Measurements from ENCODE around the gene HTR2A. TPM values are rescaled to one million over a fixed set of nuclear protein-coding genes. Genes with fewer than 3 reads are reported as not detected.

The HTR2A gene
- total RNA-seq, 1 donor from 2014 or later: not detected

GRCh38 chr13:46831588-46832194, 65.2 kb downstream of the HTR2A start:
- Mint-ChIP-seq H3K4me1 (ENCODE audit: low read depth, unreplicated experiment) (no peaks in the 10 kb centered on the region), H3K27ac (ENCODE audit: unreplicated experiment) (no peak overlapping the region), H3K27me3 (ENCODE audit: low read depth, unreplicated experiment) (no peaks in the 10 kb centered on the region), H3K4me3 (ENCODE audit: unreplicated experiment) (no peak overlapping the region), H3K36me3 (ENCODE audit: low read depth, unreplicated experiment) (no peaks in the 10 kb centered on the region), H3K9me3 (ENCODE audit: unreplicated experiment) (no peaks in the 10 kb centered on the region)
- H2AFZ ChIP-seq (ENCODE audit: low read depth, low read length): no peak overlapping the region
- H3K79me2 ChIP-seq (ENCODE audit: insufficient read depth, low read length): no peaks in the 10 kb centered on the region
- FAIRE-seq: peak; percentile 55
- no peak overlapping the region for H3K4me2 ChIP-seq (ENCODE audit: low read length)
- no peaks in the 10 kb centered on the region for H3K4me1 ChIP-seq (ENCODE audit: insufficient read depth, low read length)
- H3K4me3 ChIP-seq (ENCODE audit: insufficient read depth, low read depth, low read length): no peak overlapping the region
- no peaks in the 10 kb centered on the region for H3K27me3 ChIP-seq (ENCODE audit: insufficient read depth, low read length)
- H3K9ac ChIP-seq (ENCODE audit: low read length): no peak overlapping the region
- no peaks in the 10 kb centered on the region for H3K36me3 ChIP-seq (ENCODE audit: insufficient read depth, low read length)
- no peaks in the 10 kb centered on the region for H3K9me3 ChIP-seq (ENCODE audit: insufficient read depth, low read depth, low read length)
- no peaks in the 10 kb centered on the region for H4K20me1 ChIP-seq (ENCODE audit: insufficient read depth, low read length)
- peak; percentile 18 for DNase-seq (ENCODE audit: low read depth)
- H3K27ac ChIP-seq (ENCODE audit: low read depth, low read length): no peak overlapping the region
- no peak for TF ChIP-seq EZH2 (IDR thresholded peaks at IDR 0.05; ENCODE audit: insufficient read depth, low read length)
- TF ChIP-seq CTCF (IDR thresholded peaks at IDR 0.05; ENCODE audit: insufficient read depth, low read depth, low read length): peak; percentile 94

GRCh38 chr13:46830405-46831005, 66.3 kb downstream of the HTR2A start:
- H3K27me3 Mint-ChIP-seq (ENCODE audit: low read depth, unreplicated experiment): no peaks in the 10 kb centered on the region
- H3K36me3 ChIP-seq (ENCODE audit: insufficient read depth, low read length): no peaks in the 10 kb centered on the region
- H3K4me1 ChIP-seq (ENCODE audit: insufficient read depth, low read length): no peaks in the 10 kb centered on the region
- H3K9me3 ChIP-seq (ENCODE audit: insufficient read depth, low read depth, low read length): no peaks in the 10 kb centered on the region
- no peaks in the 10 kb centered on the region for H3K79me2 ChIP-seq (ENCODE audit: insufficient read depth, low read length)
- no peak overlapping the region for H3K9ac ChIP-seq (ENCODE audit: low read length)
- FAIRE-seq (no peak), DNase-seq (ENCODE audit: low read depth) (no peak)
- no peaks in the 10 kb centered on the region for H3K9me3 Mint-ChIP-seq (ENCODE audit: unreplicated experiment)
- H3K4me2 ChIP-seq (ENCODE audit: low read length): no peak overlapping the region
- no peak overlapping the region for H2AFZ ChIP-seq (ENCODE audit: low read depth, low read length)
- no peak overlapping the region for H3K27ac ChIP-seq (ENCODE audit: low read depth, low read length)
- no peaks in the 10 kb centered on the region for H3K36me3 Mint-ChIP-seq (ENCODE audit: low read depth, unreplicated experiment)
- no peaks in the 10 kb centered on the region for H4K20me1 ChIP-seq (ENCODE audit: insufficient read depth, low read length)
- H3K27ac Mint-ChIP-seq (ENCODE audit: unreplicated experiment): no peak overlapping the region
- H3K27me3 ChIP-seq (ENCODE audit: insufficient read depth, low read length): no peaks in the 10 kb centered on the region
- H3K4me3 Mint-ChIP-seq (ENCODE audit: unreplicated experiment): no peak overlapping the region
- TF ChIP-seq EZH2 (IDR thresholded peaks at IDR 0.05; ENCODE audit: insufficient read depth, low read length) (no peak), CTCF (IDR thresholded peaks at IDR 0.05; ENCODE audit: insufficient read depth, low read depth, low read length) (no peak)
- H3K4me1 Mint-ChIP-seq (ENCODE audit: low read depth, unreplicated experiment): no peaks in the 10 kb centered on the region
- H3K4me3 ChIP-seq (ENCODE audit: insufficient read depth, low read depth, low read length): no peak overlapping the region

GRCh38 chr13:46822551-46822950, 74.3 kb downstream of the HTR2A start:
- no peaks in the 10 kb centered on the region for H4K20me1 ChIP-seq (ENCODE audit: insufficient read depth, low read length)
- H3K4me1 ChIP-seq (ENCODE audit: insufficient read depth, low read length): no peaks in the 10 kb centered on the region
- H3K9ac ChIP-seq (ENCODE audit: low read length): no peak overlapping the region
- Mint-ChIP-seq H3K36me3 (ENCODE audit: low read depth, unreplicated experiment) (no peaks in the 10 kb centered on the region), H3K4me3 (ENCODE audit: unreplicated experiment) (no peak overlapping the region), H3K27ac (ENCODE audit: unreplicated experiment) (no peak overlapping the region), H3K4me1 (ENCODE audit: low read depth, unreplicated experiment) (peaks cover 7% of the 10 kb centered on the region), H3K27me3 (ENCODE audit: low read depth, unreplicated experiment) (no peaks in the 10 kb centered on the region), H3K9me3 (ENCODE audit: unreplicated experiment) (no peaks in the 10 kb centered on the region)
- no peaks in the 10 kb centered on the region for H3K36me3 ChIP-seq (ENCODE audit: insufficient read depth, low read length)
- H3K27me3 ChIP-seq (ENCODE audit: insufficient read depth, low read length): no peaks in the 10 kb centered on the region
- no peak overlapping the region for H2AFZ ChIP-seq (ENCODE audit: low read depth, low read length)
- FAIRE-seq (no peak), DNase-seq (ENCODE audit: low read depth) (no peak)
- H3K4me2 ChIP-seq (ENCODE audit: low read length): no peak overlapping the region
- no peak overlapping the region for H3K27ac ChIP-seq (ENCODE audit: low read depth, low read length)
- TF ChIP-seq EZH2 (IDR thresholded peaks at IDR 0.05; ENCODE audit: insufficient read depth, low read length): no peak
- no peak for TF ChIP-seq CTCF (IDR thresholded peaks at IDR 0.05; ENCODE audit: insufficient read depth, low read depth, low read length)
- no peak overlapping the region for H3K4me3 ChIP-seq (ENCODE audit: insufficient read depth, low read depth, low read length)
- no peaks in the 10 kb centered on the region for H3K9me3 ChIP-seq (ENCODE audit: insufficient read depth, low read depth, low read length)
- H3K79me2 ChIP-seq (ENCODE audit: insufficient read depth, low read length): no peaks in the 10 kb centered on the region
